Kidney capillary endothelial cell (primary cell): Measurements from ENCODE around the gene STAG1.
"Not testable (repeated sequence)": the region's sequence is repeated elsewhere in the genome, so short reads cannot be mapped to it uniquely, and the experiment has no call there.

Source experiments
- DNase-seq: peaks from one replicate; pipeline ENCODE4 v3.0.0-alpha.2; 2018; ENCODE audit warnings: low spot score

STAG1 gene

DNA sequence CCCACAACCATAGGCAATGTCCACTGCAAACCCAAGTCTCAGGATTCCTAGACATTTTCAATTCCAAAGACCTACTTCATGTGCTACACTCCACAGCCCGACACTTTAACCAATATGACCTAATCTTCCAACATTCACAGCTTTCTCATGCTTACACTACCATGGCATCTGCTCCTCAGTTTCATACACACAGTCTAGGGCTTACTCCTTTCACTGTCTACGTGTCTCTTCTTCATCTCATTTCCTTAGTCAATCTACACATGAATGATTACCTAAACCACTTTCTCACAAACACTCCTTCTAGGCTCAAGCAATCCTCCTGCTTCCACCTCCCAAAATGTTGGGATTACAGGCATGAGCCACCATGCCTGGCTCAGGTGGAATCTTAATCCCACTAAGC lies 106.3 kb downstream of the STAG1 start:
- DNase-seq, result no peak

GRCh38 chr3:136644212-136644611 lies 108.0 kb downstream of the STAG1 start:
- no peak for DNase-seq

GRCh38 chr3:136643380-136643779 lies 108.8 kb downstream of the STAG1 start:
- not testable (repeated sequence) for DNase-seq

DNA sequence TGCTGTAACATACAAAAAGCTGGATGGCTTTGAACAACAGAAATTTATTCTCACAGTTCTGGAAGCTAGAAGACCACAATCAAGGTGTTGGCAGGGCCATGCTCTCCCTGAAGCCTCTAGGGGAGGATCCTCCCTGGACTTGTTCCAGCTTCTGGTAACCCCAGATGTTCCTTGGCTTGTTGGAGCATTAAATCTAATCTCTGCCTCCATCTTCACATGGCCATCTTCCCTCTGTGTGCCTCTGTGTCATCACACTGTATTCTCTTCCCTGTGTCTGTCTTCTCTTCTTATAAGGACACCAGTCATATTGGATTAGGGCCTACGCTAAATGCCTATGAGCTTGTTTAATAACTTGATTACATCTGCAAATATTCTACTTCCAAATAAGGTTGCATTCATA lies 109.5 kb downstream of the STAG1 start:
- DNase-seq, result no peak

- DNase-seq, result no peak
Observed at GRCh38 chr3:136639069-136639468, 113.1 kb downstream of the STAG1 start.

GRCh38 chr3:136637176-136637575 lies 115.0 kb downstream of the STAG1 start:
- no peak for DNase-seq

DNA sequence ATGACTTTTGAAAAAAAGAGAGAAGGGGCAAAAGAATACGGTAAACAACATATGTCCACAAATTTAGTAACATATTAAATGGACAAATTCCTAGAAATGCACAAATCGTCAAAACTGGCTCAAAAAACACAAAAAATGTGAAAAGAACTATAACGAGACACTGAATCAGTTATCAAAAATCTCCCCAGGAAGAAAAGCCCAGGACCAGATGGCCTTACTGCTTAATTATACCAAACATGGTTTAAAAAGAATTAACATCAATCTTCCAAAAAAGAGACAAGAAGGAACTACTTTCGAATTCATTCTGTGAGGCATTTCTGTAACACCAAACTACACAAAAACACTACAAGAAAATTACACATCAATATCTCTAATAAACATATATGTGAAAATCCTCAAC lies 117.4 kb downstream of the STAG1 start:
- DNase-seq, result no peak

- DNase-seq, result no peak
Observed at GRCh38 chr3:136632625-136633081, 119.5 kb downstream of the STAG1 start.

GRCh38 chr3:136631424-136631823 lies 120.8 kb downstream of the STAG1 start:
- DNase-seq, result no peak

DNA sequence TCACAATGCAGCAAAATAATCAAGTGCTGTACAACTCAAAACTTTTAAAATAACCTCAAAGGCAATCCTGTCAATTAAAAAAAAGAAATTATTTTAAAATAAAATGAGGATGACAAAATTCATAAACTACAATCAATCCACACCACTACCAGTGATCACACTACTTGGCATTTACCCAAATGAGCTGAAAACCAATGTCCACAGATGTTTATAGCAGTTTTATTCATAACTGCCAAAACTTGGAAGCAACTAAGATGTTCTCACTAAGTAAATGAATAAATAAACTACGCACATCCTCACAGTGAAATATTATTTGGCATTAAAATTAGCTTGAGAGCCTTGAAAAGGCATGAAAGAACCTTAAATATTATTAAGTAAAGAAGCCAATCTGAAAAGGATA lies 121.3 kb downstream of the STAG1 start:
- no peak for DNase-seq

GRCh38 chr3:136626493-136626892 lies 125.7 kb downstream of the STAG1 start:
- DNase-seq, result no peak

DNA sequence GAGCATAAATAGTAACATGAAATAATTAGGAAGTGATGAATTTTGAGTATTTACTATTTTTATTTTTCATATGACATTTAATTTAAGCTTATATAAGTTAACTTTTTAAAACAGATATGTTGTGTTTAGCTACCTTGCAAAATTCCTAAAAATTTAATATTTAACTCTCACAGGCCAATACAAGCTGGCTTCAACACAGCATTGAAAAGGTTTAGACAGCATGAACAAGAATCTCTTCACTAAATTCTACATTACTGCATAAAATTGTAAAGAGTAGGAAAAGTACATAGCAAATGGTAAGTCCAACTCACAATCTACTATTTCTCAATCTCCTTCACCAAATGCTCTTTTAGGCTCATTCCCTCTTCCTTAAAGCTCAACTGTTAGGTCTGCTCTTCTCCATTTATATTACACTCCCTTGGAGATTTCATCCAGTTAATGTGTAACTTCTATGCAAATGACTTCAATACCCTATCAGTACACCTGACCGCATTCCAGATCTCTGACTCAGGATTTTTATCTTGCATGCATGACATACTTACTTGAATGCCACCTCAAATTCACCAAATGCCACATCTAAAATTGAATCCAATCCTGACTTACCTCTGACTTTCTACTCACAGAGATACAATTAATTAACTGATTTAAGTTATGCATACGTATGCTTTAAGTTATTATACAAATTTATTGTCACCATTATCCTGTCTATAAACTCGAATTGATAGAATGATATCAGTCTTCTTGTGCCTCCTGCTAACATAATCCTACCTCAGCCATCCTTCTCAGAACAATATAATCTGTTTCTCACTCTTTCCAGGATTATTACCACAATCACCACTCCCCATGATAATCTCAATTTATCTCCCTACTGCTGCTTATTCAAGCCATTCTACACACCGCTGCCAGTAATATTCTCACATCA lies 127.0 kb downstream of the STAG1 start:
- DNase-seq, result no peak

GRCh38 chr3:136624371-136624770 lies 127.8 kb downstream of the STAG1 start:
- no peak for DNase-seq

DNA sequence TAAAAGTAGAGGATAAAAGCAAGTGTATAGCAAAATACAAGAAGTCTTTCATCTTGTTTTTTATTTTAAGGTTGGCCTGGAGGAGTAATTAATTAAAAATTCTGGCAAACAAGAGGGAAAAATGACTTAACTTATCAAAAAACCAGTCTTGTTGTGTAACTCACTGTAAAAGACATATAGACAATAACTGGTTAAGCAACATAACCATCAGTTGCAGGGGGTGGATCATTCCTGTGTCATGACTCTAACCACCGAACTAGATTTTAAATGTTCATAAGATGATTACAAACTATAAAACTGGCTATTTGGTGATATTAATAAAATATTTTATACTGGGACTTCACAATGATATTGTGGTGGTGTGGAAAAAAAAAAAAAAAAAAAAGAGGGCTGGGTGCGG lies 130.6 kb downstream of the STAG1 start:
- DNase-seq, result no peak

GRCh38 chr3:136620436-136620835 lies 131.7 kb downstream of the STAG1 start:
- no peak for DNase-seq

GRCh38 chr3:136617969-136618525 lies 134.1 kb downstream of the STAG1 start:
- not testable (repeated sequence) for DNase-seq

GRCh38 chr3:136617198-136617597 lies 135.0 kb downstream of the STAG1 start:
- no peak for DNase-seq

DNA sequence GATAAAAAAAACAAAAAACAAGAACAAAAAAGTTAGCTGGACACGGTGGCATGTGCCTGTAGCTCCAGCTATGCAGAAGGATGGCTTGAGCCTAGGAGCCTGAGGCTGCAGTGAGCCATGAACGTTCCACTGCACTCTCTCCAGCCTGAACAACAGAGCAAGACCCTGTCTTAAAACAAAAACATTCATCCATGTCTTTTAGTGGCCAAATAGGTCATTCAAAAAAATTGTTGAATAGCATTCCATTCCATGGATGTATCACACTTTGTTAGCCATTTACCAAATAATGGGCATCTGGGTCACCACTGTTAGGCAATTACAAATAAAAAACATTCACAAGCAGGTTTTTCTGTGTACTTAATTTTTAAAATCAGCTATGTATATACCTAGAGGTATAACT lies 139.7 kb downstream of the STAG1 start:
- no peak for DNase-seq

GRCh38 chr3:136606990-136607389 lies 145.2 kb downstream of the STAG1 start:
- no peak for DNase-seq

DNA sequence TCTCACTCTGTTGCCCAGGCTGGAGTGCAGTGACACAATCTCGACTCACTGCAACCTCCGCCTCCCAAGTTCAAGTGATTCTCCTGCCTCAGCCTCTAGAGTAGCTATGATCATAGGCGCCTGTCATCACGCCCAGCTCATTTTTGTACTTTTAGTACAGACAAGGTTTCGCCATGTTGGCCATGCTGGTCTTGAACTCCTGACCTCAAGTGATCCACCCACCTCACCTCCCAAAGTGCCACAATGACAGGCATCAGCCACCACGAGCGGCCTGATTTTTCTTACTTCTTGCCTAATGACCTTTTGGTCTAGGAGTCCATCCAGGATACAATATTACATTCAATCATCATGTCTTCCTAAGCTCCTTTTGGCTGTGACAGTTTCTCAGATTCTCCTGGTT lies 146.0 kb downstream of the STAG1 start:
- not testable (repeated sequence) for DNase-seq

DNA sequence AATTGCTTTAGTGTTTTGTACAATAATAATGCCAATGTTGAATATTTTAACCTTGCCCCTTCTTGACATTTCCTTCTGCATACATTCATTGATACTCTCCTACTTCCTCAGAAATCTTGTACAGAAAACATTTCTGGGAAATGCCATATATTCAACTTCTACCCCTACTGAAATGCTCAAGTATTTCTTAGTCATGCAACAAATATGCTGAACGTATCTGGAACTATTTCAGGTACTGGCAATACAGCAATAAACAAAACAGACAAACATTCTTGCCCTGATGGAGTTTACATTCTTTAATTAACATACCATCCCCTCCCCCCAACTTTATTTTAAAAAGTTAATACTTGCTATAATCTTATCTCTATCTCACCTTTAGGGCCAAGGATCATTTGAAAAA lies 147.2 kb downstream of the STAG1 start:
- no peak for DNase-seq

DNA sequence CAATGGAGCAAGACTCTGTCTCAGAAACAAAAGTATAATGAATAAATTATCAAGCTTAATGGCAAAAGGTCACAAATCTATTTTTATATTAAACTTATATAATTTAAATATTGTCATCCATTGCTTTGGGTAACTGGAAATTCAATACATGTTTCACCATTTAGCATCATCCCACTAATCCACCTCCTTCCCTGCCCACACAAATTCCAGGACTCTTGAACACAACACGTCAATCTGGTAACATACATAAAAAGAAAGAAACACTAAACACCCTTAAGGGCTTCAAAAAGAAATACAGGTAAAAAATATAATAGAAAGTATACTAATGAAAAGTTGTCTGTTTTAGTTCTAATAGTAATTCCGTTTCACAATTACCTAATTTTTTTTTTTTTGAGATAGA lies 149.4 kb downstream of the STAG1 start:
- no peak for DNase-seq

DNA sequence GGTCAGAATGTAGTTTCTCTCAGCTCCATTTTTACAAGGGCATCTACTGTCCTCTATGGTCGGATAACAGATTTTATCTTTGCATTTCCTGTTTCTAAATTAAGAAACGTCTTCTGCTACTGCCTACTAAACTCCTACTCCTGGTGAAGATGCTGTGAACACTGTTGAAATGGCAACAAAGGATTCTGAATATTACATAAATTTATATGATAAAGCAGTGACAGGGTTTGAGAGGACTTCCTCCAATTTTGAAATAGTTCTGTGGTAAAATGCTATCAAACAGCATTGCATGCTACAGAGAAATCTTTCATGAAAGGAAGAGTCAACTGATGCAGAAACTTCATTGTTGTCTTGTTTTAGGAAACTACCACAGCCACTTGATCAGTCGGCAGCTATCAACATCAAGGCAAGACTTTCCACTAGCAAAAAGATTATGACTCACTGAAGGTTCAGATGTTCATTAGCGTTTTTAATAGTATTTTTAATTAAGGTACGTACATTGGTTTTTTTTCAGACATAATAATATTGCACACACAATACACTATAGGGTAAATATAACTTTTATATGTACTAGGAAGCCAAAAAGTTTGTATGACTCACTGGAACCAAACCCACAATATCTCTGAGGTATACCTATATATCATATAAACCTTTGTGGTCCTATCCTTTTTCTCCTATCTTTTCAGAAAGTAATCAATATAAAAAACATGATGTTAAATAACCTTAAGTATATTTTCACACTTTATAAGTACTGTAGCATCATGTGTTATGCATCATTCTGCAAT lies 156.1 kb downstream of the STAG1 start:
- DNase-seq, result no peak
